HL-60/S4 (cell line): ENCODE results near the gene GVQW3.

Source experiments
- in situ Hi-C: fragments of 300-500 bp; cut with MboI; formaldehyde crosslinking; loops from 2 replicates; pipeline ENCODE4 v1.14.3; 2022; ENCODE audit warnings: low sequenced_read_pairs

The GVQW3 gene

DNA sequence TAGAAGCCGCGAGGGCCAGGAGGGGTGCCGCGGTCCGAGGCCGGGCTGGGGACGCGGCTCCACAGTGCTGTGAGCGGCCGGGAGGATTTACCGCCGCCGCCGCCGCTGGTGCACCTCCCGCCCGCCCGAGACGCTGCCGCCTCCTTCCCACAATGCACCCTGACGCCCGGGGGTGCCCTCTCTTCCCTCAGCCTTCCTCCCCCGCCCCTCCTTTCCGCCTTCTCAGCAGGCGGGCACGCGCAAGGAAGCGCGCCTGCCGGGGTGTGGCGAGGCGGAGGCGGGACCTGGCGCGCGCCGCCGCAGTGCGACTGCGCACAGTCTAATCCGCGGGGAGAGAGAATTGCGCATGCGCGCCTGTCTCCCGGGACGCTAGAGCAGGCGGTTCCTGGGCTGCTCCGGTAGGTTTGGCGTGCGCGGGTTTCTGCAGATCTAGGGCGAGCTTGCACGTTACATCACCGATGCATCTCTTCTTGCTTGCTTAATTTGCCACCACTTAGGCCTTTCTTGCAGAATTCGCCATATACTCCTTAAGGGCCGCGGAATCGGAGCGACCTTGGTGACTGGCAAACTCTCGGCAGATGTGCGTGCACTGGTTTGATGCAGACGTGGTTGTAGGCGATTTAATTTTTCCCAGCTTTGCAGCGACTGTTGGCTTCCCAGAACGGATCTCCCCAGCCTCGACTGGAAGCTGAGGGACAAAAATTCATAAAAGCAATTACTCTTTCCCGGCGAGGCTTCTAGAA, at the start of gene GVQW3, which contains the start of gene THAP12:
Gene GVQW3, plus strand, starts transcription at position 347 of the 743 bp plus-strand sequence. CDS start 506 bp downstream, outside the sequence.
Gene THAP12, minus strand, starts transcription at position 156 of the 743 bp plus-strand sequence. CDS start 296 bp downstream, outside the sequence.
- in situ Hi-C loops, result no loop called here

DNA sequence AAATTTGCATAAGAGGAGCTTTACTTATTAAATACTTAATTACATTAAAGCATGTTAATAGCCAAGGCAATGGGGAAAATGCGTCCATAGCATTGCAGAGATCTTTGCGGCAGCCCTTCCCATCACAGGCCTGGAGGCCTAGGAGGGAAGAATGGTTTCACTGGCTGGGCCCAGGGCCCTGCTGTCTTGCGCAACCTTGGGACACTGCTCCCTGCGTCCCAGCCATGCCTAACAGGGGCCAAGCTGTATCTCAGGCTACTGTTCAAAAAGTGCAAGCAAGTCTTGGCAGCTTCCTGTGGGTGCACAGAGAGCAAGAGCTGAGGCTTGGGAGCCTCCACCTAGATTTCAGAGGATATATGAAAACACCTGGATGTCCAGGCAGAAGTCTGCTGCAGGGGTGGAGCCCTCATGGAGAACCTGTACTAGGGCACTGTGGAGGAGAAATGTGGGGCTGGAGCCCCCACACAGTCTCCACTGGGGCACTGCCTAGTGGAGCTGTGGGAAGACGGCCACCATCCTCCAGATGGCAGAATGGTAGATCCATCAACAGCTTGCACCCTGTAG, 46.2 kb upstream of the GVQW3 start:
- in situ Hi-C loops, result no loop called here

DNA sequence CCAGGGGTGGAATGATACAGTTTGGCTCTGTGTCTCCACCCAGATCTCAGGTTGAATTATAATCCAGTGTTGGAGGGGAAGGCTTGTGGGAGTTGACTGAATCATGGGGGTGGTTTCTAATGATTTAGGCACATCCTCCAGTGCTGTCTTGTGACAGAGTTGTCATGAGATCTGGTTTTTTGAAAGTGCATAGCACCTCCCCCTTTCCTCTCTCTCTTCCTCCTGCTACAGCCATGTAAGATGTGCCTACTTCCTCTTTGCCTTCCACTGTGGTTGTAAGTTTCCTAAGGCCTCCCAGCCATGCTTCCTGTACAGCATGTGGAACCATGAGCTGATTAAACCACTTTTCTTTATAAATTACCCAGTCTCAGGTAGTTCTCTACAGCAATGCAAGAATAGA, 45.3 kb upstream of the GVQW3 start:
- in situ Hi-C loops, result no loop called here

DNA sequence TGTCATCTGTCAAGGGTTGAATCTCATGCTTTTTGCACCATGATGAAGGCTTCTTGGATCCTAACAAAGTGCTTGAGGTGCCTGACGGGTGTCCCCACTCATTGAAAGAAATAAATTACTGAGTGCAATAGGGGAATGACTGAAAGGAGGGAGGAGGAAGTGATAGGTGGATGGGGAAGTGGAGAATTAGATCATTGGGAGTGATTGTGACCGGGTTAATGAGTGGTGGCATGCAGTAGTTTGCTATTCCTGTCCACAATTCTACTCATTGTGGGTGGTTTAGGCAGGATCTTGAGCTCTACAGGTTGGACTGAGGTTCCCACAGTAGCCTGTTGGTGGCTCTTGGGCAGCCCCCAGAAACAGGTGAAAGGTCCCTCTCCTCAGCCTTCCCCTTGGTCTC, 44.5 kb upstream of the GVQW3 start:
- in situ Hi-C loops, result no loop called here

DNA sequence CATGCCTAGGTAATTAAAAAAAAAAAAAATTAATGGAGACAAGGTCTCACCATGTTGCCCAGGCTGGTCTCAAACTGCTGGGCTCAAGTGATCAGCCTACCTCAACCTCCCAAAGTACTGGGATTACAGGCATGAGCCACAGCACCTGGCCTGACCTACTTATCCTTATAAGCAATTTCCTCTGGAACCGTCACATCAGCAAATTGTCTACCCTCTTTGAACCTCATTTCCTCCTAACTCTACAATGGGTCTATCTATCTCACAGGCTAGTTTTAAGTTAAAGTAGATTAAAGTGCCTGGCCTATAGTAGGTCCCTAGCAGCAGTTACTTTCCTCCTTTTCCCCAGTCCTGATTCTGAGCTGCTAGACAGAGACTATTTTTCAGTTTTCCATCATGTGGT, 43.7 kb upstream of the GVQW3 start:
- in situ Hi-C loops, result no loop called here

DNA sequence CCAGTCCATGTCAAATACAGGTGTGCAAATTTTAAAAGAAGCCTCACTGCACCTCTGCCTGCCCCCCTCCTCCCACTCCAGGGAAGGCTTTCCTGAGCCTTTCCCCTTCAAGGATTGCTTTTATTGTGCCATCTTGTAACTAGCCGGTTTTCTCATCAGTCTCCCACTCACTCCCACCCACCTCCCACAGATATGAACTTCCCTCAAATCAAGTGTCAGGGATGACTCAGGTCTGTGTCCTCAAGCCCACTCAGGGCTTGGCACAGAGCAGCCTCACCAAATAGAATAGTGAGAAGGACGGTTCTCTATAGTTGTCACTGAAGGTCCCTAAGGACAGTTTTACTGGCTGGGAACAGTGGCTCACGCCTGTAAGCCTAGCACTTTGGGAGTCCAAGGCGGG, 43.2 kb upstream of the GVQW3 start:
- in situ Hi-C loops, result no loop called here

DNA sequence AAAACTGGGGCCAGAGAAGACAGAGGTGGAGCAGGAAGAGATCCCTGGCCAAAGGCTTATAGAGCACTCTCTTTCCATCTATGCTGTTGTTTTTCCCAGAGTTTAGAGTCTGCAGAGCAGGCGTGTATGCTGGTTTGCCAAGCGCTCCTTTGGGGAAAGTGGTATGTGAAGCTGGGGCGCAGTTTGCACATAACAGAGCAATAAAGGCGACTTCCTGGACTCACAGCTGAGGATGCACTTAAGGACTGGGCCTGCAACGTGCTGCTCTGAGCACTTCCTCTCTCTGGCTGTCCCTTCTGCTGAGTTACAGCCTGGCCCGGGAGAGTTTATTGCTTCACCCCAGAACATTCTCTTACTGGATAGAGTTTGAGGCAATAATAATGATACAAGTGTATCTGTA, 41.9 kb upstream of the GVQW3 start:
- in situ Hi-C loops, result no loop called here

DNA sequence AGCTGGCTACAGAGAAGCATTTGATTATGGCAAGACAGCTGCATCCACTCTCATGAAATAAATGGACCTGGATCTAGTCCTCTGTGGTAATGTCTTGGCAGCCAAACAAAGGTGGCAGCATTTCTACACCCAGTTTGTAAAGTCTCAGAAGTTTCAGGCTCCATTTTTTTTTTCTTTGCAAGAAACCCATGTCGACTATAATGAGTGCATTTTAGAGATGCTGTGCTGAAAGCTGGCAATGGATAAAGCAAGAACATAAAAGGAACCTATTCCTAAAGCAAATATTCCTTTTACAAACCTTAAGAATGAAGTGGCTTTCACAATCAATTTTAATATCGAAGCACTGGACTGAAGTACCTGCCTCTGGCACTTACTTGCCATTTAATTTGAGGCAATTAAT, 33.7 kb upstream of the GVQW3 start:
- in situ Hi-C loops, result no loop called here

DNA sequence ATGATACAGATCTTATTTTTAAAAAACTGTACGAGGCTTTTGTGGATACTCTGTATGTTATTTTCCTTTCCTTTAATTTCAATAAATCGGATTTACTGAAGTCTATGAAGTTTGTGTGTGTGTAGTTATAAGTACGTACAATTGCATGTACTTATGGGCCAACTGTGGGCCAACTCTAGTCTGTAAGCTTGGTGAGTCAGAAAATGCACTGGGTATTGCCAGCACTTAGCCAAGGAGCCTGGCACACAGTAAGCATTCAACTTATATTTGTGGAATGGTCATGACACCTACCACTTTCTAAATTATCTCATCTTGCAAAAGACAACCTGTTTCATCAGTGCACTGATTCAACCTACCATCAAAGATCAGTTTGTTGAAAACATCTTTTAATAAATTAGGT, 32.8 kb upstream of the GVQW3 start:
- in situ Hi-C loops, result no loop called here

DNA sequence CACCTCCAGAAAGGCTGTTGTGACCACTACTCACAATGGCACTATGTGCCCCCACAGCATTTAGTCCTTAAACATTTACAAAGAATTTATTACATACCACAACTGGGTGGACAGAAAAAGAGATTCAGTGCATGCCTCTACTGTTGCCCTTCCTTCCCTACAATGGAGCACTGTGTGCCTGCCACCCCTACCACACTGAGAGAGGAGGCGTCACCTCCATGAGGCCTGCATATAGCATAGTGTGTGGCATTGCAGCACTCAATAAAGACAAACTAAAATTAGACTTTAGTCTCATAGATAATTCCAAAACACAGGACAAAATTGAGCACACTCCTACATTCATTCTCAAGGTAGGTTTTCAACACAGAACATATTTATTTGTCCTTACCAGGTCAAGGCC, 26.0 kb upstream of the GVQW3 start:
- in situ Hi-C loops, result no loop called here

DNA sequence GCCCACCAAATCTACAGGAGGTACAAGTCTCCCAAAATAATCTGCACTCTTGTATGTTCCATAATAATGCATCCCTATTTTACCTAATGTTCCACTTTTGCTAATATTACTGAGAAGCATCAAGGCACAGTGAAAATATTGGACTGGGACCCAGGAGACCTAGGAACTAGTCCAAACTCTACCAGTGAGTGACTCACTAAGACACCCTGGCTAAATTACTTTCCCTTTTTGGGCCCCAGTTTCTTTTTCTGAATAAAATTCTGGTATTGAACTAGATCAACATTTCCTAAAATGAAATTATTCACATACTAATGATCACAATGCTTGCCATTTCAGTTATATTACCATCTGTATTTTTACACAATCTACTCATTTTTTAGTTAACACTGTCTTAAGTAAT, 19.7 kb upstream of the GVQW3 start:
- in situ Hi-C loops, result no loop called here

DNA sequence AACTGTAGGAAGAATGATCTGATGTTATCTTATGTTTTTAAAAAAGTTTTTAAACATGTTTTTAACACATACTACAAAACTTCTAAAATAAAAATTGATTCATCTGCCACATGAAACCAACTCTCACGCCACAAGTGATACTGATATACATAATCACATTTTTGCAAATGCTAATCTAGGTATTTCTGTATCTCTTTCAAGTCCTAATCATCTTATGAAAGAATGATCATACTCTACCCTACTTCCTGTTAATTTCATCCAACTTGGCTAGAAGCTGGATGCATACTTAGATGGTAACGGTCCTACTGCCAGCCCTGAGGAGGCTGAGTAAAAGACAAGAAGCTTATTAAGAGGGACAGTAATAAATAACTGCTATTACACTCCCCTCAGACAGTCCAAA, 19.3 kb upstream of the GVQW3 start:
- in situ Hi-C loops, result no loop called here

DNA sequence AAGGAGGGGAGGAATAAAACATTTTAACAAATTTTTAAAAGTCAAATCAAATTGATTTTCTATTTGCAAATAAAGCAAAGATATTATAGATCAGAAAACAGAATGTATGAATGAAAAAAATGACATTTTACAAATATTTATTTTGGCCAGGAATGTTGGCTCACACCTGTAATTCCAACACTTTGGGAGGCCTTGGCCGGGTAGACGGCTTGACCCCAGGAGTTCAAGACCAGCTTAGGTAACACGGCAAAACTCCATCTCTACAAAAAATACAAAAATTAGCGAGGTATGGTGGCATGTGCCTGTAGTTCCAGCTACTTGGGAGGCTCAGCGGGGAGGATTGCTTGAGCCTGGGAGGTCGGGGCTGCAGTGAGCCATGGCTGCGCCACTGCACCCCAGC, 18.4 kb upstream of the GVQW3 start:
- in situ Hi-C loops, result no loop called here

DNA sequence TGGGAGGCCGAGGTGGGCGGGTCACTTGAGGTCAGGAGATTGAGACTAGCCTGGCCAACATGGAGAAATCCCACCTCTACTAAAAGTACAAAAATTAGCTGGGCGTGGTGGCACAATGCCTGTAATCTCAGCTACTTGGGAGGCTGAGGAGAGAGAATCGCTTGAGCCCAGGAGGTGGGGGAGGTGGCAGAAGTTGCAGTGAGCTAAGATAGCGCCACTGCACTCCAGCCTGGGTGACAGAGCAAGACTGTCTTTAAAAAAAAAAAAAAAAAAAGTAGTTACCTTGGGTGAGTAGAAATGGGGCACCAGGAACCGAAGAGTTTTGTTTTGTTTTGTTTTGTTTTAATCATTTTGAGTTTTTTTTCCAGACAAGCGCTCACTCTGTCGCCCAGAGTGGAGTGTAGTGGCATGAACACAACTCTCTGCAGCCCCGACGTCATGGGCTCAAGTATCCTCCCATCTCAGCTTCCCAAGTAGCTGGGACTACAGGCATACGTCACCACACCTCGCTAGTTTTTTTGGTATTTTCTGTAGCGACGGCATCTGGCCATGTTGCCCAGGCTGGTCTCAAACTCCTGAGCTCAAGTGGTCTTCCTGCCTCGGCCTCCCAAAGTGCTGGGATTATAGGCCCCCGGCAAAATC, 16.0 kb upstream of the GVQW3 start:
- in situ Hi-C loops, result no loop called here

DNA sequence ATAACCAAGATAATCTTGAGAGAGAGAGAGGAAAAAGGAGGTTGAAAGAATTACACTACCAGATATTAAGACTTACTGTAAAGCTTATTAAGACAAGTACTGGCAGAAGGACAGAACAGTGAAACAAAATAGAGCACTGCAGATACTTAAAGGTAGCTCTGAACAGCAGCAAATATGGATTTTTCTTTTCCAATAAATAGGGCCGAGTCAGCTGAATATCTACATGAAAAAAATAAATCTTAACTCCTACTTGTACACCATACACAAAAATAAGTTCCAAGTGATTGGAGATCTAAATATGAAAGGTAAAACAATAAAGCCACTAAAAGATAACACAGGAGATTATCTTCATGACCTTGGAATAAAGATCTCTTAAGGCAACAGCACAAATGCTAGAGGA, 12.6 kb upstream of the GVQW3 start:
- in situ Hi-C loops, result no loop called here

DNA sequence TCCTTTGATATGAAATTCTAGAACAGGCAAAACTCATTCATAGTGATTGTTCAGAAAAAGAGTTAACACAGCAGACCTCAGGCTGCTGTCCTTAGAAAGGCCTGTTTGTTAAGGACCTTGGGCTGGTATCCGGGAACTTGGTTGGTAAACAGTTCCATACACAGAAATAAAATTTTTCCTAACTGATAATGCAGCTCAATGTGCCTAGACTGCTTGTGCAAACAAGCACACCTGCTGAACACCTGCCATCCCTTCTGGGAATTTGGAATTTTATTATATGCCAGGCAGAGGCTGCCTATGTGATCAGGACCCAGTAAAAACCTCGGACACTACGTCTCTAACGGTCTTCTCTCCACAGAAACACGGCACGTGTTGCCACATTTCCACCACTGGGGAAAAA, 11.7 kb upstream of the GVQW3 start:
- in situ Hi-C loops, result no loop called here

DNA sequence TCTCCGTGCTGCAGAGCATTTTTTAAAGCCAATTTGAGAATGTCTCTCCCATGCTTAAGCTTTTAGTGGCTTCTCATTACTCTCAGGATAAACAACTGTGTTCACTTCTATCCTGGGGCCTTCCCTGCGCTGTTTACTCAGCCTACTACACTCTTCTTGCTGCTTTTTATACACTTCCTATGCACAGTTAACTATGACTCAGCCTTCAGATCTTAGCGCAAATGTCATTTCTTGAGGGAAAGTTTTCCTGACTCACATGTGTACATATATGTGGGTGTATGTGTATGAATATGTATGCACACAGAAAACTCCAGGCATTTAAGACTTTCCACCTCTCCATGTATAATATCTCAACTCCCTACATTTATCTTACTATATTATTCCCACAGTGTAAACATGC, 10.0 kb upstream of the GVQW3 start:
- in situ Hi-C loops, result no loop called here

DNA sequence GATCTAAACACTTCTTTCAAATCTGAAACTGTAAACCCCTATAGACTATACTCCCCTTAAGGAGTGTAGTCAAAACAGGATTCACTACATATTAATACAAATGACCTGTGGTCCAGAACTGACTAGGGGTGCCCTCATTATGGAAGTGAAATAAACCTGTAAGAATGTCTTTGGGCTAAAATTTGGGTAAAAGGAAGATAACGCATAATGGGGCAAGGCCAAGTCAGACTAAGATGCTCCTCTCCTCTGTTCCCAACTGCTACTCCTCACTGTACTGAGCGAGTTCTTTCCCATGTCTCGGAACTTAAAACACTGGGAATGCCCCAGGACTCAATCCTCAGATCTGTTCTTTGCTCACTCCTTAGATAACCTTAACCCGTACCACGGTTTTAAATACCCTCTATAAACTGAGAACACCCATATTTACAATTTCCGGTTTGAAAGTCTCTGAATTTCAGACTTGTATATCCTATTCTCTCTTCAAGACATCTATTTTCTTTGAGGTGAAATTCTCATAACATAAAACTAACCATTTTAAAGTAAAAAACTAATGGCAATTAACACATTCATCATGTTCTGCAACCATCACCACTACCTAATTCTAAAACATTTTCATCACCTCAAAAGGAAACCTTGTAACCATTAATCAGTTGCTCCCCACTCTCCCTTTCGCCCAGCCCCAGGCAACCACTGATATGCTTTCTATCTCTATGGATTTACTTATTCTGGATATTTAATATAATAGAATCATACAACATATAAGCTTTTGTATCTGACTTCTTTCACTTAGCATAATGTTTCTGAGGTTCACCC, 4.2 kb upstream of the GVQW3 start:
- in situ Hi-C loops, result no loop called here

DNA sequence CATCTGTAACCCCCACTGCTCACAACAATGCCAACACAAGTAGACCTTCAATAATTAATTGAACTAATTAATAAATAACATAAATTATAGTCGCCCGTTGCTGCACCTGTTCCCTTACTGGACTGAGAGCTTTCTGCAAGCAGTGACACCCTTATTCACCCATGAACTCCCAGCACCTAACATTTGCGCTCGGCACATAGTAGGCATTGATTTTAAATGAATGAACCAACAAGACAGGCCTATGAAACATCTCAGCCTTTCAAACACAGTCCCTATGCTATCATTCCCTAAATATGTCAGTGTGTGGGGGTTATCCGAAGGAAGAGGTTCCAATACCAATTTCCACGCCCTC, 1.3 kb upstream of the GVQW3 start:
- in situ Hi-C loops, result no loop called here

DNA sequence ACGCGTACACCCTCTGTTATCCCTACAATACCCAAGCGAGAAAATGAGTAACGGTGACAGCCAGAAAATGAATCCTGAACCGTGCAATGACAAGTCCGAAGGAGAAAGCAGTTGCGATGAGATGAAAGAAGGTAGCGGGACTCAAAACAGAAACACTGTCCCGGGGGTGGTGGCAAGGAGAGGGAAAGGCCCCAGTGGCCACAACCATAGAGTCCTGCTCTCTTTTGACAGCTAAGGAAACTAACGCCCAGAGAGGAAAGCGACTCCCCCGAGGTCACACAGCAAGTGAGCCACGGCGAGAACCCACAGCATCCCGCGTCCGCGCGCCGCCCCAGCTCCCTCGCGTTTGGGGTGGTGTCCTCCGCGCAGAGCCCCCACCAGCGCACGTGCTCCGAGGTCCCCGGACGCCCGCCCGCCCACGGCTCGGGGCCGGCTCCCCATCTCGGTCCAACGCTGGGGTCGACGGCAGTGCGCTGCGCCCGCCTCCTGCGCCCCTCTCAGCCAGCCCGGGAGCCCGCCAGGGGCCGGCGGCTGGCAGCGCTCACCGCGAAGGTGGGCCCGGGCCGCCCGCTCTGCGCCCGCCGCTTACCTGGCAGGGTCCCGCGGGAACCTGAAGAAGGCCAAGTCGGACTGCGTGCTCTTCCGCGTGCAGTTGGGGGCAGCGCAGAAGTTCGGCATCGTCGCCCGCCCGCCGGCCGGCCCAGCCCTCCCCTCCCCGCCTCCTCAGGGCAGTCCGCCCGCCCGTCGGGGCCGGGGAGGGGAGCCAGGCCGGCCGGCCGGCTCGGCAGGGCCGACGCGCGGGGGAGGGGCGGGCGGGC, 755 bp upstream of the GVQW3 start:
- in situ Hi-C loops, result no loop called here

DNA sequence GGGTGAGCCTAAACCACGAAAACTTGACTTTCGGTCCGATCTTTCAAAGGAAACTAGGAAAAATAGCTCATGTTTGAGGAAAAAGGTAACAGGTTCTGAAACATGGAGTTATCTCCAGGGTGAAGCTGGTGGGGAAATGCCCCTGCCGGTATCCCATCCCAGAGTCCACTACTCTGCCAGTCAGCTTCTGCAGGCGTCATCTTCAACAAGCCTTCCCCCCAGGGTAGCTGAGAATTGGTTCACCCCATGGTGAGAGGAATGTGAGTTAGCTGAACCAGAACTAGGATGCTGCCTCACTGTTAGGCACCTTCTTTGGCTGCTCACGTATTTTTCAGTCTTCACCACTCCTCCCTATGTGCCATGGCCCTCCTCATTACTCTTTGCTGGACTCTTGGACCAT, 1.1 kb downstream of the GVQW3 start:
- in situ Hi-C loops, result no loop called here
